GM19468 (cell line): Measurements from ENCODE around the gene CLTRN.
"Not testable (repeated sequence)": the region's sequence is repeated elsewhere in the genome, so short reads cannot be mapped to it uniquely, and the experiment has no call there.

Experiments
- ATAC-seq: cut with Tn5 transposase; IDR thresholded peaks from one replicate; pipeline ENCODE4 v1.9.1; 2021; ENCODE audit warnings: mild to moderate bottlenecking, moderate library complexity, moderate number of reproducible peaks; ENCODE audit not compliant: unreplicated experiment; ENCODE audit errors: extremely low read depth

The CLTRN gene

DNA sequence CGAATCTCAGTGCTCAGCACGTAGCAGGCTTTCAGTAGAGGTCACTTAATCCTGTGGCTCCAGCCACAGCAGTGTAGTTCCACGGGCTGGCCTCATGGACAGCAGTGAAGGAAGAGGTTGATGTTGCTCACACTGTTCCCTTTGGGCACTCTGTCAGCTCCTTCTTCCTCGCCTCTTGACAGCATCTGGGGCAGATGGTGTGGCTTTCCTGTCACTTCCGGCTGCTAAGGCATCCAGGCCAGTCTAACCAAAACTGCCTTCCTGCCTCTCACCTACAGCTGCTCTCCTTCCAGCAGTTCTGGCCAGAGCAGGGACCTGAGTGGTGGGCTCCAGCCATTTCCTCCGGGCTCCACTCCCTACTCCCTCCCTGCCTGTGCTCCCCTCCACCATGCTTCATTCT, 9.8 kb downstream of the CLTRN start:
- ATAC-seq: not testable (repeated sequence)

DNA sequence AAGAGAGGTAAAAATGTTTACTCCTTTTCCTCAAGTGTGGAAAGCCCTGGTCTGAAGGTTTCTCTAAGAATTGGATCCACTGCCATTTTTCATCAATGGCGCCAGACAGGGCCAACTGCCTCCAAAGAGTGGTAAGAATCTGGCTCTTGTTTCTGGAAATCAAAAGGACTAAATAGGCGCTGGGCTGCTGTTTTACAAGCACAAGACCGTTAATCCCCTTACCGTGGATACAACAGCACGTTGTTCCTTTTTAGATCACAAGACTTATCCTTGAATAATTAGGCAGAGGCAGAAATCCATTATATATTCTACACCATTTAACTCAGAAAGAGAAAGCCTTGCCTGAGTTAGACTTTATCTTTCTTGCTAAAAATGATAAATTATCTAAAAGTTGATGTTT, 10.6 kb downstream of the CLTRN start:
- ATAC-seq: no peak

DNA sequence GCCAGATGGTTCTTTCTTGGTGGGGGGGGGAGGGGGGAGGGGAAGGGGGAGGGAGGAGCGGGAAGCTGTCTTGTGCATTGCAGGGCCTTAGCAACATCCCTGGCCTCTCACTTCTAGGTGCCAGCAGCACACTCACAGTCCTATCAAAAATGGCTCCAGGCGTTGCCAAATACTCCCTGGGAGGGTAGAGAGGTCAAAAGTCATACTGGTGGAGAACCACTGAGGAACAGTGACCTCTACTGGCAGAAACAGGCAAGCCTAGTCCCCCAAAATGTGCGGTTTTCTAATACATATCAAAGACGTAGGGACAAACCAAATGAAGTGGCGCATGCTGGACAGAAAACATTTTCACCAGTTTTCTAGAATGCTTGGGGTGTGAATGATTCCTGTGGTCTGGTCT, 17.1 kb downstream of the CLTRN start:
- not testable (repeated sequence) for ATAC-seq

DNA sequence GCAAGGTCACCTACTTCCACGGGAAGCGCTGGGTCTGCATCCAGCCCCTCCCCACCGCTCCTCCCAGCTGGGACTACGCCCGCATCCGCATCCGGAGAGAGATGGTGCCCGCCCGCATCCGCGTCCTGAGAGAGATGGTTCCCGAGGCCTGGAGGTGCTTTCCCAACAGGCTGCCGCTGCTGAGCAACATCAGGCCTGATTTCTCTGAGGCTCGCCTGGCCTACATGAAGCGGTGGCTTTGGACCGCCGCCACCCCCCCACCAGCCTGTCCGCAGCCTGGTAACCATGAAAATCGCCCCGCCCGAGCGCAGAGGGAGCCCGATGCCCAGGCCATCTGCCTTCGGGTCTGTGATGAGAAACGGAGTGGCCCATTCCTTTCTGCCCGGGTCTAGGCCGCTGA, 18.1 kb downstream of the CLTRN start:
- ATAC-seq: no peak

DNA sequence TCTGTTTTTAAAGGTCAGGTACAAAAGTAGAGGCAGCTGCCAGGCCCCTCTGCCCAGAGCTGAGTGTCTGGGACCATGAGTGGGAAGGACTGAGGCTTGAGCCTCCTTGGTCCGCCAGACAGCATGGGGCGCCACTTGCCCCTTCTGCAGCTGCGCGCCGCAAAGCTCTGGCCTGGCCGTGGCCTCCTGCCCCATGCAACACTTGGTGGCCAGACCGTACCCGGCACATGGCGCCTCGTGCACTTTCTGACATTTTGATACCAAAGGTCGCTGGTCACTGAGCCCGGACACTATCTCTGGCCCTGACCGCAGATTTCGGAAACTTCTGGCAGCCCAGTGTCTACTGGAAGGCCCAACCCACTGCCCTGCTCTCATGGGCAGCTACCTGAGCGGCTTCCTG, 18.6 kb downstream of the CLTRN start:
- no peak for ATAC-seq

DNA sequence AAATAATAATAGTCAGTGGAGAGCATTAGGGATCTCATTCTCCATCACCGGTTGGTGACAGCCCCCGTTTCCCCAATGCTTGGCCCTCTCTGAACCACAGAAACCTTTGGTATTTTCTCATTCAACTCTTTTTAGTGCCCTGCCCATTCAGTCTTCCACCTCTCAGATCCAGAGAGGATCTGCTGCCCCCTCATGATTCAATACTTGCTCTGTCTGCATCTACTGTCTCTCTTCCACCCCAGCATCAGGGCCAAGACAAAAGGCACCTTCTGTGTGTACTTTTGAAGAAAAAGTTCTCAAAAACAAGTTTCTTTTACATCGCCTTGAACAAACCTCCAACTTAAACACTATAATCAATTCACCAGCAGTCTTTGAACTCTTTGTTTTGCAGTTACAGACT, 19.3 kb downstream of the CLTRN start:
- no peak for ATAC-seq

DNA sequence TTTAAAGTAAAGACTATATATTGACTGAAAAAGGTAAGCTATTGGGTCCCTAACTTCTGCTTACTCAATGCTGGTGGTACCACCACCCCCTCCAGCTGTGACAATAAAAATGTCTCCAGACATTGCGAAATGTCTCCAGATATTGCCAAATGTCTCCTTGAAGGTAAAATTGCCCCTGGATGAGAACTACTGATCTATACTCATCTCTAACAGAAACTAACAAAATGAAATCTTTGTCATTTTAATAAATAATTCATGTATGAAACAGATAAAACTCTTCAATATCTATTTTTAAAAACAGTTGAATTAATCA, 20.1 kb downstream of the CLTRN start:
- ATAC-seq: no peak

DNA sequence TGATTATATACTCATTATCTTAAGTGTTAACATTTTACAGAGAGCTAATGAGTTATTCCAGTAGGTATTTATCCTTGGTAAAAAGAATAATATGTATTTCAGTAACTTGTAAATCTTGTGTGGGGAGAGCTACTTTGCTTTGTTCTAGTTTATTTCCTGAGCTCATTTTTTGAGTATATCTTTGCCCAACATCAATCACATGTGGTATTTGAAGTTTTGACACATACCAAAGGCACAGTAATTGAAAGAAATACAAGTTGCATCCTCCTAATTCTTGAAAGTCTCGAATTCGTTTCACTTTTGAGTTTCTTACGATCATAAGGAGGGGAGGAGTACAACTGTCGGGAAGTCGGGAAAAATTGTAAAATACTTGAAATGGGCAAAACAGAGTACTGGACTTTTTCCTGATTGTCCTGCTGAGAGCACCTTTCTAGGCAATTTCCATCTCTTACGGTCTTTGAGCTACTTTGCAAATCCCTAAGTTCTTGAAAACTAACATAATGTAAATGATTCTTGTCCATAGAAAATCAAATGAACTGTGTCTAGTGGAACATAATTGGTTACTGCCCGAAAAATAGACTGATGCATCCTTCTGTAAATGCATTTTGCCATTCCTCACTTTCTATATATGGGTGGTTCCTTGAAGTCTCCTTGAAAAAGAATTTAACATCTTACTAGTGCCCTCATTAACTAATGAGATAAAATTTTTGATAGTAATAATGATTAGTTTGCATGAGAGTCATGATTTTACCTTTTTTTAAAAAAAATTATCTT, 20.6 kb downstream of the CLTRN start:
- no peak for ATAC-seq

DNA sequence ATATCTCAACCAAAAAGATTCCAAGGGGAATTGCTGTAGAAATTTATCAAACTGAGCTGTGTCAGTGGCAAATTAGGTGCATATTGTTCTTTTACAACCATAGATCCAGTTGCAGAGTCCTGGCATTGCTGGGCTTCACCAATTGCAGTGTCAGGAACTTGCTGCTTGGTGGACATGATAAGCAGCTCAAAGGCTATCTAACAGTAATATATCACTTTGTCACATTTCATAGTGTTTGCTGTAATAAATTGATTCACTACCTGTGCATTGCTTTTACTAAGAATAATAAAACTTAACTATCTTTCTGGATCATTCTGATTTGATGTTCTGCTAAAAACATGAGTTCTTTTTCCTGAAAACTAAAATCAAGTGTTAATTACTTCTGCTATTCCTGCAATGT, 33.0 kb downstream of the CLTRN start:
- ATAC-seq: no peak

DNA sequence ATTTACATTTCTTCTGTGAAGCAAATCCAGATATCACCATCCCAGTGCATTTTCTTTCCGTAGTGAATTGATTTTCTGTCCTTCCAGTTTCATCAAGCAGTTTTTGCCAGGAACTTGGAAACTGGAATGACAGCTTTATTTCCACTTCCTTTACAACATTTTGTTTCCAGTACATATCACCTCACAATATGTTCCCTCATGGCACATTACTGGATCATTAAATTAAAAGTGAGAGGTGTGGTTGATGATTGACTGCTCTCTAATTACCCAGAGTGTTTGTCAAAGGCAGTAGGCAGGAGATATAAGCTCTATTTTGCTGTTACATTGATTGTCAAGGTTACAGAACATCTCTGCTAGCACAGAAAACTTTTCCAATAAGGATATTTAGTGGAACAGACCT, 41.6 kb downstream of the CLTRN start:
- no peak for ATAC-seq

DNA sequence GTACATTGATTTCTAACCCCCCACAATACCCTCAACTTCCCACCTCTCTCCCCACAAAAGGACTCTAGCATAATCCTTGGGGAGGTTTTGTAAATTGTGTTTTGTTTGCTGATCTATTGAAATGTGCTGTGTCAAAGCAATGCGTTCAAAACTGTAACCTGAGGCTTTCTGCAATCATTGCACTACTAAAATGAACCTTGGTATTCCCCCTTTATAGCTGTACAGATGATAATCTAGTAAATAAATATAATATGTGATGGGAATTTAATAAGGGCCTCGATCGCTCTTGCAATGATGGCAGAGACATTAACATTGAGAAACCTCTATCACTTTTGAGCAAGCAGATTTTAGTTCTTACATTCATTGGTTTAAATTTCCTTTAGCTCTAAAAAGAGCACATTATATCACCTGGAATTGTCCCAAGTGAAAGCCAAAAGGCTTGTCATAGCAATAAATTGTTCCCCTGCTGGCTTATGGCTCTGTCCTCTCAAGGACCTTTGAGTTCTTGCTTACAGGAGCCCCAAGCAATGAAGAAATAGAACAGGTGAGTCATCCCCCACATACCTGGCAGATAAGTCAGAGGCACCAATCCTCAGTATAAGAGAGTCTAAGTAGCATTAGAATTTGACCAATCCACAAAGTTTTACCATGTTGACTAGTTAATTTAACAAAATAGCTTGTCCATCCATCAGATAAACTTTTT, 45.4 kb downstream of the CLTRN start:
- no peak for ATAC-seq

DNA sequence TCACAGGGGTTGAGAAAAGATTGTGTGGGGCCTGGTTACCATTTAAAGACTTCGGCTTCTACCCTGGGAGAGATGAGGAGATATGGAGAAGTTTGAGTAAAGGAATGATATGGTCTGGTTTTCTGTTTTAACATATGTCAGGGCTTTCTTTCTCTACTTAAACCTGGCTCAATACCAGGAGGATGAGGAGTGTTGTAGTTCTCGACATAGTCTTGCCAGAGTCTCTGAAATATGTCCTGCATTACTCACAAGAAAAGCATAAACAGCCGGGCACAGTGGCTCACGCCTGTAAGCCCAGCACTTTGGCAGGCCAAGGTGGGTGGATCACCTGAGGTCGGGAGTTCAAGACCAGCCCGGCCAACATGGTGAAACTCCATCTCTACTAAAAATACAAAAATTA, 47.5 kb downstream of the CLTRN start:
- ATAC-seq: no peak

DNA sequence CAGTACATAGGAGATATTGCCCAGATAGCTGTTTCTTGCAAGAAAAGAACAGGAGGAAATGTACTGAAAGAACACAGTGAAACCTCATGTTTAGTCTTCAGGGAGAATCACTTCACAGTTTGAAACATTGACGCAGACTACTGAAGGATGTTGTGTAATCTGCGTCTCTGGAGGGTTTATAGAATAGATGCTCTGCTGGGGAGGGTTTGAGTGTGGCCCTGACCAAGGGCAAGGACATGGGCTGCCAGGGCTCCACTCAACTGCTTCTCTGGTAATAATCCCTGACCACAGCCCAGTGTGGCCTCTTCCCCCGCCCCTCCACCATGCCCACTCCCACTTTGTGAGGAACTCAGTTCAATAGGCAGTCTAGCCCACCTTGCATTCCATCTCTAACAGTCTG, 48.1 kb downstream of the CLTRN start:
- ATAC-seq: no peak

DNA sequence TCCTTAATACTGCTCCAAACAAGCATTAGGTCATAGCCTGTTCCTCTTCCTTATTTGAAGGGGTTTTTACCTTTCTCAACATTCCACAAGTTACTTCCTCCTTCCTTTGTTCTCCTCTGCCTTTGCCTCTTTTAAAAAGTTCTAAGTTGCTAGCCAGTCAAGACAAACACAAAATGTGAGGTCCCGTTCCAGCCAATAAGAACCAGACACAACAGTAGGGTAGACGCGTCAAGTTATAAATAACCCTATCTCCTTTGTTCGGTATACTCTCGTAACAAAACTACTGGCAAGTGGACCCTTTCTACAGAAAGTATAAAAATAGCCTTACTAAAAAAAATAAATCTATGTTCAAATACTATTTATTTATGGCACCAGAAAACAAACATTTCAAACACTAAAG, 57.5 kb downstream of the CLTRN start:
- no peak for ATAC-seq

DNA sequence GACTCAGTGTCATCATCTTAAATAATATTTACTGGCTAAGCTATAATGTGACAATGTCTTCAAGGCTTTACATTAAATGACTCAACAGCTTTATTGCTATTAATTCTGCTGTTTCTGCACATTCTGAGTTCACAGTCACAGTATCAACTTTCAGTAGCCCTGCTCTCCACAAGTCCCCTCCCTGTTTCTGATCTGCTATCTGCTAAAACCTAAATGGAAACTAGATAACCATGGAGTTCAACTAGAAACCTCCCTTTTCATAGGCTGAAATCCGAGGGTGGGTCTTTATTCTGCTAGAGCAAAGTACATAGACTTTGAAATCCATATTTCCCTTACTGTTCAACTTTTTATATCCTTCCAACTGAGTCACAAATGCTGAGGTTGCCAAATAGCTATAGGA, 58.5 kb downstream of the CLTRN start:
- ATAC-seq: no peak

DNA sequence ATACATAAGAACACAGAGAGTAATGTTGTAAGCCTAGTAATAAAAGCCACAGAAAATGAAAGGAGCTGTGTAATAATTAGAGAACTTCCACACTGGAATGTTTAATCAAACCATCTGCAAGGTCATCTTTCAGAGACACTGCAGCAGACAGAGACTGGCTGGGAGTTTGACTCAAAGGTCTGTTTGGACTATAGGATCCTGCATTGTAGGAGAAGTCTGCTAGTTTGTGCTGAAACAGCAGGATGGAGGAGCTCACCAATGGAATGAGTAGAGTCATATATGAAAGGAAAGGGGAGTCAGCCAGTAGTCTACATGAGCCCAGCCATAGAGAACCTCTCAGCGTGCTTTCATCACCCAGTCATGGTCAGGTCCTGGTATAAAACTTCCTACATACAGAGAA, 59.4 kb downstream of the CLTRN start:
- ATAC-seq: no peak

DNA sequence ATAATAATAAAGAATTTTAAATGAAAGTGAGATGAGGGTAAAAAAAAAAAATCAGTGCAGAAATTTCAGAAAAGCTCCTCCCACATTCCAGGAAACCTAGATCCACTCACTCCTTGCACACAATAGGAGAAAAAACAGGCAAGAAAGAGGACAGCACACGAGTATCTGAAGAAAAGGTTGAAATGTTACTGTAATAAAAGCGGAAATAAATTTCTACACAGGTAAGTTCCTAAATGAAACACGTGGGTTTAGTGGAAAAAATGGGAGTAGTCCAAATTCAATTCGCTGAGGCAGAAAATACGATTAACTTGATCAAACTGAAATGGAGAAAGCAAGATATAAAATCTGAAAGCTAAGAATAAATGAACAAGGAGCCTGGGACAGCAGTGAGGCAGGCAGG, 61.8 kb downstream of the CLTRN start:
- ATAC-seq: no peak

DNA sequence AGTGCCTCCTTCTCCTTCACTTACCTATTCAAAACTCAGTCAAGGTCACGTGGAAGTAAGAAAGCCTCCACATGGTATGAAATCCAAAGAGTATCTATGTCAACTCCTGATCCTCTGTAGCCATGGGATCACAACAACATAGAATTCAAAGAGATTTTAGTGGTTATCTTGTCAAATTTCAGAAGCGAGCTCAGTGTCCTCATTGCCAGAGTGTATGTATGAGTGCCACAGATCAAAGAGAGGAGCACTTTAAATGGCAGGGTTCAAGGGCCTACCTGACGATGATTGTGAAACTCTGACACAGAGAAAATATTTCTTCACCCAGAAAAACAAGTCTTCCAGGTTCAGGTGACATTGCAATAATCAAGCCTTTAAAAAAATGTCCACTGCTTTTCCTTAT, 62.7 kb downstream of the CLTRN start:
- no peak for ATAC-seq

DNA sequence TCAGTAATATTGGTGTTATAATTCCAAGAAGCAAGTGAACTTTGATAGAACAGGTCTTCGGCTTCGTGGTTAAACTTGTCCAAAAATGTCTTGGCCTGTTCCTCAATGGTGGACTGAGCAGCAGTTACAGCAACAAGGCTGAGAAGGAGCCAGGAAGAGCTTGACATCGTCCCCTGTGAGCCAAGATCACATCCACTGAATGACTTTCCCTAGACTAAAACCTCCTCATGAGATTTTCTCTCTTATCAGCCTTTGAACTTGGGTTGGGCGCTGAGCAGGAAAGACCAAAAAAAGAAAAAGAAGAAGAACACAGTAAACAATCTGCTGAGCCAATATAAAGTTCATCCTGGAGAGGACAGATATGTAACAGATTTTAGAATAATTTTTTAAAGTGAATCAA, 63.9 kb downstream of the CLTRN start, which contains the start of gene ACE2:
TSS of gene ACE2 (minus strand) at position 216 of the 400 bp plus-strand sequence. CDS start at position 167, 49 bp downstream.
- ATAC-seq: no peak

DNA sequence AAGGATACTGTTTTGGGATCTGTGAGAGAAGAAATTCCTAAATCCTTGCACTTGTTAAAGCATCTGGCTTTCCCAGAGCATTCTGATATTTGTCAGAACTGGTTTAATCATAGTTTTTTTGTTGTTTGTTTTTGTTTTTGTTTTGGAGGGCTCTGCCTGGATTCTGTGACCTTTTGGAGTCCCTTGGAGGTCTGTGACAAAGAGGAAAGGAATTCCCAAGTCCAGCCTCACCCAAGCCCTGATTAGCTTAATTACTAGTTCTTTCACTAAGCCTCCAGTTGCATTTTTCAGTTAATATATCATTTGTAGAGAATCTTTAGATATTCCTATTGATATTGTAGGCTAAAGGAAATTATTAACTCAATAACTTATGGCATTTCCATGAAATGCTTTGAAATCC, 64.6 kb downstream of the CLTRN start:
- ATAC-seq: no peak

DNA sequence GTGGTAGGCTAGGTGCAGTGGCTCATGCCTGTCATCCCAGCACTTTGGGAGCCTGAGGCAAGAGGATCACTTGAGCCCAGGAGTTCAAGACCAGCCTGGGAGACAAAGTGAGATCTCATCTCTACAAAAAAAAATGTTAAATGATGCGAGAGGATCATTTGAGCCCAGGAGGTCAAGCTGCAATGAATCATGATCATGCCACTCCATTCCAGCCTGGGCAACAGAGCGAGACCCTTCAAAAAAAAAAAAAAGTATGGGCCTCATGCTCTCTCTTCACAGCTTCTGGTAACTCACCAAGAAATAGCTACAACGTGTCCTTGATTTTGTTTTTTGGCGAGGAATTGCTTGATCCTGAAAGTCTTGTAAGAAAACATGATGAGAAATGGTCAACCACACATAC, 65.1 kb downstream of the CLTRN start:
- no peak for ATAC-seq

DNA sequence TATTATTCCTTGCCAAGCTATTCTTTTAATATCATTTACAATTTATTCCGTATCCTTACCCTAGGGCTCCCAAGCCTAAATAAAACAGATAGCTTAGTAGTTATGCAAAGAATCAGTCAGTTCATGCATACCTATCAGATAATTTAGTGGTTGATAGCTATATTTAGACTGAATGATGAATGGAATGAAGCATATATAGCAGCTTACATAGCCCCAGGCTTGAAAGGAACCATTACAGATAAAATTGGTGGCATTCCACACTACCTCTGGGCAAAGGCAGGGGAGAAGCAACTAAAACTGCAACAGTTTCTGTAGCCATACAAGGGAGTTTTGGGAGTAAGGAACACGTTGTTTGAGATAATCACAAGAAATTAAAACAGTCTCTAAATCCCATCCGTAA, 66.6 kb downstream of the CLTRN start:
- no peak for ATAC-seq
